Measurements from ENCODE around the gene EPG5. TPM values are rescaled to one million over a fixed set of nuclear protein-coding genes. Genes with fewer than 3 reads are reported as not detected.

The EPG5 gene
- total and polyA plus RNA-seq, 4 donors = 3.2 to 20.3 (median 11.1) TPM

- no peak for TF ChIP-seq RXRA (IDR thresholded peaks at IDR 0.05)
- no peak for TF ChIP-seq SP1 (IDR thresholded peaks at IDR 0.05)
- TF ChIP-seq GABPA (IDR thresholded peaks at IDR 0.05 in 1 of 2, conservative IDR thresholded peaks at IDR 0.05 in 1 of 2) = no peak
- TF ChIP-seq ATF3 (IDR thresholded peaks at IDR 0.05) = no peak
- no peak for TF ChIP-seq YY1 (IDR thresholded peaks at IDR 0.05)
- TF ChIP-seq TAF1 (conservative IDR thresholded peaks at IDR 0.05) = no peak
- no peak for TF ChIP-seq FOXA2 (IDR thresholded peaks at IDR 0.05)
- TF ChIP-seq NR2F2 (IDR thresholded peaks at IDR 0.05) = no peak
- TF ChIP-seq HNF4A (conservative IDR thresholded peaks at IDR 0.05) = no peak
- no peak for TF ChIP-seq HNF4G (IDR thresholded peaks at IDR 0.05)
- TF ChIP-seq CTCF (IDR thresholded peaks at IDR 0.05; ENCODE audit: low read depth, low read length, missing input control) = no peak
- no peak for TF ChIP-seq JUND (IDR thresholded peaks at IDR 0.05)
- Histone ChIP-seq H3K9me3 (ENCODE audit: control insufficient read depth in 4 of 4, low read length in 3 of 4) (no peaks in the 10 kb centered on the region), H3K27me3 (ENCODE audit: control insufficient read depth in 4 of 4, insufficient read depth in 4 of 4, low read length in 3 of 4) (no peaks in the 10 kb centered on the region), H3K4me3 (ENCODE audit: low read depth in 1 of 3, low read length in 3 of 3) (no peak overlapping the region), H3K27ac (ENCODE audit: low read depth in 1 of 2, low read length in 2 of 2) (no peak overlapping the region), H3K4me1 (ENCODE audit: control insufficient read depth in 4 of 4, insufficient read depth in 4 of 4, low read length in 3 of 4) (peaks cover 0 to 5% (median 0%) of the 10 kb centered on the region in 4 donors), H3K9ac (ENCODE audit: low read depth in 1 of 2, low read length in 2 of 2) (no peak overlapping the region), H3K36me3 (ENCODE audit: control insufficient read depth in 4 of 4, insufficient read depth in 3 of 4, low read depth in 1 of 4, low read length in 3 of 4) (peaks cover 3 to 22% (median 21%) of the 10 kb centered on the region in 4 donors)
- 97% methylated on average over 2 of the region's 2 CpGs for WGBS
- no peak for DNase-seq (ENCODE audit: low spot score)
These were observed 9.1 kb downstream of the EPG5 start for GRCh38 chr18:45958027-45958426.

DNA sequence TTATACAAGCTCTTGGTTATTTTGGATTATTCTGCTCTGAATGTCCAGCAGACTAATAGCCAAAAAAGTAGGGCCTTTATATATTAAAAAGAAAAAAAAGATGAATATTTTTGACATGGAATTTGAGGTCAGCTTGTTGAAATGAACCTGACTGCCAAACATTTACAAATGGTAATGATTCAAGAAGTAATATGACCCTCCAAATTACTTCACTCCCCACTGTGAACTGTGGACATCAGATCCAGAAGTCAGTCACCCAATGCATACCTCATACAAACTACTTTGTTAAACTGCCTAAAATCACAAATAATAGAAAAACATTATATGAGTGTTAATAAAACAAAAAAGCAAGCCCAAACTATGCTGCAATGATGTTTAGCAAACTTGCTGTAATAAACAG, 10.0 kb downstream of the EPG5 start:
- no peaks in the 10 kb centered on the region for H3K9me3 ChIP-seq (ENCODE audit: control insufficient read depth in 4 of 4, low read length in 3 of 4)
- no peak for TF ChIP-seq YY1 (IDR thresholded peaks at IDR 0.05)
- TF ChIP-seq JUND (IDR thresholded peaks at IDR 0.05) = no peak
- TF ChIP-seq GABPA (IDR thresholded peaks at IDR 0.05 in 1 of 2, conservative IDR thresholded peaks at IDR 0.05 in 1 of 2) = no peak
- no peak overlapping the region for H3K27ac ChIP-seq (ENCODE audit: low read depth in 1 of 2, low read length in 2 of 2)
- no peak overlapping the region for H3K4me3 ChIP-seq (ENCODE audit: low read depth in 1 of 3, low read length in 3 of 3)
- no peak for DNase-seq (ENCODE audit: low spot score)
- no peaks in the 10 kb centered on the region for H3K27me3 ChIP-seq (ENCODE audit: control insufficient read depth in 4 of 4, insufficient read depth in 4 of 4, low read length in 3 of 4)
- peaks cover 0 to 2% (median 0%) of the 10 kb centered on the region in 4 donors for H3K4me1 ChIP-seq (ENCODE audit: control insufficient read depth in 4 of 4, insufficient read depth in 4 of 4, low read length in 3 of 4)
- H3K9ac ChIP-seq (ENCODE audit: low read depth in 1 of 2, low read length in 2 of 2) = no peak overlapping the region
- peaks cover 5 to 29% (median 26%) of the 10 kb centered on the region in 4 donors for H3K36me3 ChIP-seq (ENCODE audit: control insufficient read depth in 4 of 4, insufficient read depth in 3 of 4, low read depth in 1 of 4, low read length in 3 of 4)

- Histone ChIP-seq H3K27me3 (ENCODE audit: control insufficient read depth in 4 of 4, insufficient read depth in 4 of 4, low read length in 3 of 4) (no peaks in the 10 kb centered on the region), H3K9ac (ENCODE audit: low read depth in 1 of 2, low read length in 2 of 2) (no peak overlapping the region), H3K27ac (ENCODE audit: low read depth in 1 of 2, low read length in 2 of 2) (no peak overlapping the region), H3K9me3 (ENCODE audit: control insufficient read depth in 4 of 4, low read length in 3 of 4) (no peaks in the 10 kb centered on the region), H3K4me1 (ENCODE audit: control insufficient read depth in 4 of 4, insufficient read depth in 4 of 4, low read length in 3 of 4) (no peaks in the 10 kb centered on the region), H3K4me3 (ENCODE audit: low read depth in 1 of 3, low read length in 3 of 3) (no peak overlapping the region), H3K36me3 (ENCODE audit: control insufficient read depth in 4 of 4, insufficient read depth in 3 of 4, low read depth in 1 of 4, low read length in 3 of 4) (peaks cover 5 to 46% (median 35%) of the 10 kb centered on the region in 4 donors)
- DNase-seq (ENCODE audit: low spot score) = no peak
- 96% methylated on average over 7 of the region's 7 CpGs for WGBS
- TF ChIP-seq RAD21 (IDR thresholded peaks at IDR 0.05) (no peak), HNF4A (conservative IDR thresholded peaks at IDR 0.05) (no peak), JUND (IDR thresholded peaks at IDR 0.05) (no peak), RXRA (IDR thresholded peaks at IDR 0.05) (no peak), NR2F2 (IDR thresholded peaks at IDR 0.05) (no peak), ATF3 (IDR thresholded peaks at IDR 0.05) (no peak), FOXA2 (IDR thresholded peaks at IDR 0.05) (no peak), YY1 (IDR thresholded peaks at IDR 0.05) (no peak), REST (IDR thresholded peaks at IDR 0.05) (no peak), GABPA (IDR thresholded peaks at IDR 0.05 in 1 of 2, conservative IDR thresholded peaks at IDR 0.05 in 1 of 2) (no peak), HNF4G (IDR thresholded peaks at IDR 0.05) (no peak), CTCF (IDR thresholded peaks at IDR 0.05; ENCODE audit: low read depth, low read length, missing input control) (no peak), EGR1 (IDR thresholded peaks at IDR 0.05; ENCODE audit: low read depth in 2 of 2) (no peak), FOXA1 (IDR thresholded peaks at IDR 0.05) (no peak)
- TF ChIP-seq, protein P1, sequence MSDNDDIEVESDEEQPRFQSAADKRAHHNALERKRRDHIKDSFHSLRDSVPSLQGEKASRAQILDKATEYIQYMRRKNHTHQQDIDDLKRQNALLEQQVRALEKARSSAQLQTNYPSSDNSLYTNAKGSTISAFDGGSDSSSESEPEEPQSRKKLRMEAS (IDR thresholded peaks at IDR 0.05) = no peak
These were observed 12.8 kb downstream of the EPG5 start for GRCh38 chr18:45954070-45954934.
